ENCODE measurements around the gene TRIM28. TPM values are rescaled to one million over a fixed set of nuclear protein-coding genes. Genes with fewer than 3 reads are reported as not detected.

TRIM28 gene
- total and polyA plus RNA-seq, 7 experiments from 2014 or later = 55.3 to 564 (median 403) TPM

- peaks cover 0 to 23% (median 0%) of the 10 kb centered on the region in 5 donors for H3K36me3 Mint-ChIP-seq
- H3K4me1 Mint-ChIP-seq = peaks cover 9 to 62% (median 53%) of the 10 kb centered on the region in 7 donors
- H3K27ac Mint-ChIP-seq = peak overlapping the region; percentile 59 to 95 (median 86)
- Histone ChIP-seq H3K4me1 (ENCODE audit: control insufficient read depth in 2 of 2, insufficient read depth in 2 of 2, low read length in 2 of 2) (peaks cover 30 to 41% of the 10 kb centered on the region in 2 donors), H3K36me3 (ENCODE audit: control insufficient read depth in 2 of 3, insufficient read depth in 3 of 3, low read length in 3 of 3) (no peaks in the 10 kb centered on the region), H3K9me3 (ENCODE audit: control insufficient read depth in 2 of 3, low read length in 3 of 3) (no peaks in the 10 kb centered on the region), H3K27me3 (ENCODE audit: control insufficient read depth in 2 of 2, insufficient read depth in 2 of 2, low read length in 2 of 2) (no peaks in the 10 kb centered on the region), H3K4me3 (ENCODE audit: low read length) (peak overlapping the region; percentile 69), H3K27ac (ENCODE audit: low read depth, low read length) (peak overlapping the region; percentile 54)
- DNase-seq (peak in 5 of 9 donors; percentile 35 to 60 (median 41)), ATAC-seq (no peak)
- H3K9me3 Mint-ChIP-seq = peaks cover 0 to 1% (median 0%) of the 10 kb centered on the region in 11 donors
- CTCF ChIA-PET = interaction anchor here (0.9 to 1.5 kb wide), 3 partner anchors 43 to 48 kb away, joined by 3 to 5 read pairs (median 5); partner anchors contain the start of gene ZBTB45
- peak overlapping the region; percentile 85 to 99 (median 94) for H3K4me3 Mint-ChIP-seq
- POLR2A ChIA-PET = interaction anchor here (0.6 to 5.1 kb wide), 16 partner anchors 9 to 812 kb away, joined by 3 to 40 read pairs (median 6); partner anchors contain the start of genes CHMP2A, MZF1, TRIM28 and ZBTB45
- peaks cover 0 to 4% (median 0%) of the 10 kb centered on the region in 5 donors for H3K27me3 Mint-ChIP-seq
- intact Hi-C loops (cut with micrococcal nuclease) = loop anchor here in 1 of 2 donors (1.0 kb wide), 1 partner anchor 10 kb away; no protein-coding TSS in a partner anchor
Observed at GRCh38 chr19:58562122-58563033, 18.5 kb downstream of the TRIM28 start.

- DNase-seq (peak in 2 of 9 donors; percentile 8 to 28), ATAC-seq (no peak)
- POLR2A ChIA-PET = interaction anchor here (0.6 to 5.1 kb wide), 10 partner anchors 8 to 380 kb away, joined by 3 to 40 read pairs (median 10); partner anchors contain the start of genes CHMP2A, MZF1, TRIM28 and ZBTB45
- H3K4me1 Mint-ChIP-seq = peaks cover 9 to 56% (median 46%) of the 10 kb centered on the region in 7 donors
- H3K4me3 Mint-ChIP-seq = peak overlapping the region; percentile 85 to 99 (median 94)
- intact Hi-C loops (cut with micrococcal nuclease) = loop anchor here in 1 of 2 donors (1.0 kb wide), 1 partner anchor 9 kb away; no protein-coding TSS in a partner anchor
- Histone ChIP-seq H3K4me3 (ENCODE audit: low read length) (peak overlapping the region; percentile 69), H3K9me3 (ENCODE audit: control insufficient read depth in 2 of 3, low read length in 3 of 3) (no peaks in the 10 kb centered on the region), H3K27me3 (ENCODE audit: control insufficient read depth in 2 of 2, insufficient read depth in 2 of 2, low read length in 2 of 2) (no peaks in the 10 kb centered on the region), H3K4me1 (ENCODE audit: control insufficient read depth in 2 of 2, insufficient read depth in 2 of 2, low read length in 2 of 2) (peaks cover 25 to 35% of the 10 kb centered on the region in 2 donors), H3K27ac (ENCODE audit: low read depth, low read length) (peak overlapping the region; percentile 54), H3K36me3 (ENCODE audit: control insufficient read depth in 2 of 3, insufficient read depth in 3 of 3, low read length in 3 of 3) (no peaks in the 10 kb centered on the region)
- H3K27ac Mint-ChIP-seq = peak overlapping the region; percentile 59 to 89 (median 83)
- H3K36me3 Mint-ChIP-seq = peaks cover 0 to 16% (median 2%) of the 10 kb centered on the region in 5 donors
- CTCF ChIA-PET = no interaction called here
- H3K27me3 Mint-ChIP-seq = peaks cover 0 to 4% (median 0%) of the 10 kb centered on the region in 5 donors
- H3K9me3 Mint-ChIP-seq = peaks cover 0 to 1% (median 0%) of the 10 kb centered on the region in 11 donors
Observed at GRCh38 chr19:58563034-58563573, 19.2 kb downstream of the TRIM28 start.

GRCh38 chr19:58563823-58564222, 20.0 kb downstream of the TRIM28 start:
- ChIA-PET CTCF (interaction anchor here (1.0 kb wide), 1 partner anchor 17 kb away, joined by 4 read pairs; no protein-coding TSS in a partner anchor), POLR2A (interaction anchor here (1.5 to 4.9 kb wide), 5 partner anchors 8 to 19 kb away, joined by 3 to 40 read pairs (median 11); partner anchors contain the start of genes CHMP2A, MZF1 and TRIM28)
- H3K4me1 Mint-ChIP-seq = peaks cover 9 to 58% (median 49%) of the 10 kb centered on the region in 7 donors
- peak overlapping the region in 6 of 9 donors; percentile 3 to 80 (median 66) for H3K27ac Mint-ChIP-seq
- peaks cover 0 to 1% (median 0%) of the 10 kb centered on the region in 11 donors for H3K9me3 Mint-ChIP-seq
- ATAC-seq (no peak), DNase-seq (no peak)
- intact Hi-C loops (cut with micrococcal nuclease) = loop anchor here in 1 of 2 donors (1.0 kb wide), 1 partner anchor 8 kb away; no protein-coding TSS in a partner anchor
- H3K36me3 ChIP-seq (ENCODE audit: control insufficient read depth in 2 of 3, insufficient read depth in 3 of 3, low read length in 3 of 3) = no peaks in the 10 kb centered on the region
- no peaks in the 10 kb centered on the region for H3K9me3 ChIP-seq (ENCODE audit: control insufficient read depth in 2 of 3, low read length in 3 of 3)
- no peaks in the 10 kb centered on the region for H3K27me3 ChIP-seq (ENCODE audit: control insufficient read depth in 2 of 2, insufficient read depth in 2 of 2, low read length in 2 of 2)
- peaks cover 25 to 35% of the 10 kb centered on the region in 2 donors for H3K4me1 ChIP-seq (ENCODE audit: control insufficient read depth in 2 of 2, insufficient read depth in 2 of 2, low read length in 2 of 2)
- H3K4me3 Mint-ChIP-seq = peak overlapping the region; percentile 29 to 99 (median 94)
- no peak overlapping the region for H3K4me3 ChIP-seq (ENCODE audit: low read length)
- H3K27me3 Mint-ChIP-seq = peaks cover 0 to 4% (median 0%) of the 10 kb centered on the region in 5 donors
- peaks cover 0 to 15% (median 8%) of the 10 kb centered on the region in 5 donors for H3K36me3 Mint-ChIP-seq
- H3K27ac ChIP-seq (ENCODE audit: low read depth, low read length) = no peak overlapping the region

- Mint-ChIP-seq H3K27ac (no peak overlapping the region), H3K4me3 (no peak overlapping the region), H3K27me3 (peaks cover 0 to 4% (median 0%) of the 10 kb centered on the region in 5 donors), H3K4me1 (peaks cover 14 to 37% (median 26%) of the 10 kb centered on the region in 7 donors), H3K9me3 (peaks cover 0 to 1% (median 0%) of the 10 kb centered on the region in 11 donors), H3K36me3 (peaks cover 0 to 14% (median 12%) of the 10 kb centered on the region in 5 donors)
- Histone ChIP-seq H3K27ac (ENCODE audit: low read depth, low read length) (no peak overlapping the region), H3K4me3 (ENCODE audit: low read length) (no peak overlapping the region), H3K4me1 (ENCODE audit: control insufficient read depth in 2 of 2, insufficient read depth in 2 of 2, low read length in 2 of 2) (peaks cover 12 to 20% of the 10 kb centered on the region in 2 donors), H3K36me3 (ENCODE audit: control insufficient read depth in 2 of 3, insufficient read depth in 3 of 3, low read length in 3 of 3) (peaks cover 0 to 9% (median 0%) of the 10 kb centered on the region in 3 experiments), H3K9me3 (ENCODE audit: control insufficient read depth in 2 of 3, low read length in 3 of 3) (no peaks in the 10 kb centered on the region), H3K27me3 (ENCODE audit: control insufficient read depth in 2 of 2, insufficient read depth in 2 of 2, low read length in 2 of 2) (no peaks in the 10 kb centered on the region)
- intact Hi-C loops (cut with micrococcal nuclease) = no loop called here
- DNase-seq (no peak), ATAC-seq (no peak)
- ChIA-PET CTCF (interaction anchor here (1.8 to 1.9 kb wide), 2 partner anchors 47 to 52 kb away, joined by 5 to 10 read pairs; partner anchors contain the start of gene ZBTB45), POLR2A (interaction anchor here (0.6 kb wide), 1 partner anchor 9 kb away, joined by 3 read pairs; the partner anchor contains the start of gene UBE2M)
Observed at GRCh38 chr19:58566989-58567388, 23.1 kb downstream of the TRIM28 start.

GRCh38 chr19:58568453-58569130, 24.7 kb downstream of the TRIM28 start:
- H3K9me3 Mint-ChIP-seq = peaks cover 0 to 3% (median 0%) of the 10 kb centered on the region in 11 donors
- peak in 1 of 9 donors; percentile 17 for DNase-seq
- ChIA-PET CTCF (no interaction called here), POLR2A (interaction anchor here (1.3 to 1.4 kb wide), 2 partner anchors 9 to 19 kb away, joined by 3 to 5 read pairs; no protein-coding TSS in a partner anchor)
- Histone ChIP-seq H3K4me1 (ENCODE audit: control insufficient read depth in 2 of 2, insufficient read depth in 2 of 2, low read length in 2 of 2) (peaks cover 6 to 14% of the 10 kb centered on the region in 2 donors), H3K36me3 (ENCODE audit: control insufficient read depth in 2 of 3, insufficient read depth in 3 of 3, low read length in 3 of 3) (peaks cover 0 to 9% (median 0%) of the 10 kb centered on the region in 3 experiments), H3K27me3 (ENCODE audit: control insufficient read depth in 2 of 2, insufficient read depth in 2 of 2, low read length in 2 of 2) (no peaks in the 10 kb centered on the region), H3K27ac (ENCODE audit: low read depth, low read length) (no peak overlapping the region), H3K4me3 (ENCODE audit: low read length) (no peak overlapping the region), H3K9me3 (ENCODE audit: control insufficient read depth in 2 of 3, low read length in 3 of 3) (no peaks in the 10 kb centered on the region)
- no peak for ATAC-seq
- intact Hi-C loops (cut with micrococcal nuclease) = no loop called here
- peaks cover 0 to 4% (median 0%) of the 10 kb centered on the region in 5 donors for H3K27me3 Mint-ChIP-seq
- peaks cover 17 to 39% (median 26%) of the 10 kb centered on the region in 7 donors for H3K4me1 Mint-ChIP-seq
- peaks cover 0 to 18% (median 13%) of the 10 kb centered on the region in 5 donors for H3K36me3 Mint-ChIP-seq
- H3K27ac Mint-ChIP-seq = peak overlapping the region in 5 of 9 donors; percentile 3 to 71 (median 46)
- no peak overlapping the region for H3K4me3 Mint-ChIP-seq

Data from naive thymus-derived CD4-positive, alpha-beta T cell (primary cell).